ENCODE measurements around the gene TRMT10B.

GRCh38 chr9:37706290-37706689 lies 47.3 kb upstream of the TRMT10B start:
- no peak for TF ChIP-seq RARB (CRISPR knock-in tag; IDR thresholded peaks at IDR 0.05)
- TF ChIP-seq, protein P1, sequence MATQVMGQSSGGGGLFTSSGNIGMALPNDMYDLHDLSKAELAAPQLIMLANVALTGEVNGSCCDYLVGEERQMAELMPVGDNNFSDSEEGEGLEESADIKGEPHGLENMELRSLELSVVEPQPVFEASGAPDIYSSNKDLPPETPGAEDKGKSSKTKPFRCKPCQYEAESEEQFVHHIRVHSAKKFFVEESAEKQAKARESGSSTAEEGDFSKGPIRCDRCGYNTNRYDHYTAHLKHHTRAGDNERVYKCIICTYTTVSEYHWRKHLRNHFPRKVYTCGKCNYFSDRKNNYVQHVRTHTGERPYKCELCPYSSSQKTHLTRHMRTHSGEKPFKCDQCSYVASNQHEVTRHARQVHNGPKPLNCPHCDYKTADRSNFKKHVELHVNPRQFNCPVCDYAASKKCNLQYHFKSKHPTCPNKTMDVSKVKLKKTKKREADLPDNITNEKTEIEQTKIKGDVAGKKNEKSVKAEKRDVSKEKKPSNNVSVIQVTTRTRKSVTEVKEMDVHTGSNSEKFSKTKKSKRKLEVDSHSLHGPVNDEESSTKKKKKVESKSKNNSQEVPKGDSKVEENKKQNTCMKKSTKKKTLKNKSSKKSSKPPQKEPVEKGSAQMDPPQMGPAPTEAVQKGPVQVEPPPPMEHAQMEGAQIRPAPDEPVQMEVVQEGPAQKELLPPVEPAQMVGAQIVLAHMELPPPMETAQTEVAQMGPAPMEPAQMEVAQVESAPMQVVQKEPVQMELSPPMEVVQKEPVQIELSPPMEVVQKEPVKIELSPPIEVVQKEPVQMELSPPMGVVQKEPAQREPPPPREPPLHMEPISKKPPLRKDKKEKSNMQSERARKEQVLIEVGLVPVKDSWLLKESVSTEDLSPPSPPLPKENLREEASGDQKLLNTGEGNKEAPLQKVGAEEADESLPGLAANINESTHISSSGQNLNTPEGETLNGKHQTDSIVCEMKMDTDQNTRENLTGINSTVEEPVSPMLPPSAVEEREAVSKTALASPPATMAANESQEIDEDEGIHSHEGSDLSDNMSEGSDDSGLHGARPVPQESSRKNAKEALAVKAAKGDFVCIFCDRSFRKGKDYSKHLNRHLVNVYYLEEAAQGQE (IDR thresholded peaks at IDR 0.05): no peak

All from A549 (cell line).